Keratinocyte (primary cell): ENCODE data around the gene PLXNA2. TPM values are rescaled to one million over a fixed set of nuclear protein-coding genes. Genes with fewer than 3 reads are reported as not detected.

ENCODE experiments used
- DNase-seq: peaks from one replicate; pipeline ENCODE4 v3.0.0-alpha.2; 2011; ENCODE audit warnings: low read depth, missing footprints, low spot score
- FAIRE-seq: peaks from 2 replicates; lab custom pipeline; 2011; peaks lifted over from hg19 to GRCh38; lab: Jason Lieb, UNC
- H2AFZ ChIP-seq: 2 replicates; pipeline ENCODE4 v1.6.0; 2012; ENCODE audit warnings: low read length, control low read depth, inconsistent platforms; ENCODE audit not compliant: control insufficient read depth
- H3K27ac ChIP-seq: 2 replicates; pipeline ENCODE4 v1.5.1; 2011; ENCODE audit warnings: low read length; ENCODE audit not compliant: control insufficient read depth, insufficient read depth
- H3K27me3 ChIP-seq: 3 replicates; pipeline ENCODE4 v1.6.0; 2011; ENCODE audit warnings: low read length; ENCODE audit not compliant: control insufficient read depth, insufficient read depth; ENCODE audit errors: extremely low read depth
- H3K36me3 ChIP-seq, 2 experiments: 2 replicates in 1 of 2; 3 replicates in 1 of 2; pipeline ENCODE4 v1.5.1; 2011; ENCODE audit warnings: low read length in 2 of 2, mild to moderate bottlenecking in 1 of 2; ENCODE audit not compliant: control insufficient read depth in 2 of 2, insufficient read depth in 2 of 2; ENCODE audit errors: extremely low read depth in 1 of 2
- H3K4me1 ChIP-seq: 3 replicates; pipeline ENCODE4 v1.5.1; 2011; ENCODE audit warnings: low read length; ENCODE audit not compliant: control insufficient read depth, insufficient read depth; ENCODE audit errors: extremely low read depth
- H3K4me2 ChIP-seq: 3 replicates; pipeline ENCODE4 v1.6.0; 2011; ENCODE audit warnings: low read depth, low read length; ENCODE audit not compliant: control insufficient read depth, insufficient read depth; ENCODE audit errors: extremely low read depth
- H3K4me3 ChIP-seq, 3 experiments: fragments of 200-600 bp in 1 of 3; sonication (generic) in 1 of 3; 2 replicates in 2 of 3; 3 replicates in 1 of 3; pipeline ENCODE4 v1.5.1; 2011 to 2016; ENCODE audit warnings: low read length in 3 of 3, mild to moderate bottlenecking in 3 of 3, control low read depth in 2 of 3, inconsistent platforms in 1 of 3, low read depth in 1 of 3, mixed read lengths in 1 of 3, mixed run types in 1 of 3, moderate library complexity in 1 of 3; ENCODE audit not compliant: control insufficient read depth in 2 of 3, insufficient read depth in 2 of 3; ENCODE audit errors: extremely low read depth in 1 of 3
- H3K79me2 ChIP-seq: 2 replicates; pipeline ENCODE4 v1.6.0; 2012; ENCODE audit warnings: low read length; ENCODE audit not compliant: control insufficient read depth, insufficient read depth
- H3K9ac ChIP-seq: 3 replicates; pipeline ENCODE4 v1.6.0; 2011; ENCODE audit warnings: low read length; ENCODE audit not compliant: control insufficient read depth, insufficient read depth; ENCODE audit errors: extremely low read depth
- H3K9me1 ChIP-seq: 3 replicates; pipeline ENCODE4 v1.6.0; 2011; ENCODE audit warnings: low read length; ENCODE audit not compliant: control insufficient read depth, insufficient read depth; ENCODE audit errors: extremely low read depth
- H3K9me3 ChIP-seq: 2 replicates; pipeline ENCODE4 v1.5.1; 2012; ENCODE audit warnings: low read depth, low read length; ENCODE audit not compliant: control insufficient read depth
- H4K20me1 ChIP-seq: 3 replicates; pipeline ENCODE4 v1.6.0; 2011; ENCODE audit warnings: low read length; ENCODE audit not compliant: control insufficient read depth, insufficient read depth; ENCODE audit errors: extremely low read depth
- CTCF ChIP-seq, 3 experiments: IDR thresholded peaks in 1 of 3; conservative IDR thresholded peaks in 1 of 3; optimal IDR thresholded peaks in 1 of 3; 2 replicates in 2 of 3; 3 replicates in 1 of 3; pipeline versions ENCODE3 to v1.5.1; 2011; ENCODE audit warnings: low read length in 3 of 3, mild to moderate bottlenecking in 3 of 3, moderate library complexity in 2 of 3, control low read depth in 1 of 3, inconsistent platforms in 1 of 3; ENCODE audit not compliant: insufficient read depth in 2 of 3; ENCODE audit errors: extremely low read depth in 1 of 3
- EZH2 ChIP-seq: IDR thresholded peaks from one replicate; pipeline ENCODE4 v1.6.1; 2012; ENCODE audit warnings: inconsistent platforms, mild to moderate bottlenecking, low read length, moderate library complexity
- dilution Hi-C: fragments of 300-500 bp; cut with MboI; formaldehyde crosslinking; loops from one replicate; pipeline ENCODE4 v1.7.0; 2020; ENCODE audit warnings: low sequenced_read_pairs; ENCODE audit not compliant: extremely low pct_ligation_motif_present
- polyA plus RNA-seq, 5 experiments: library from polyadenylated mRNA; depleted of rRNA in 3 of 5; stranded (reverse) in 3 of 5; stranded (forward) in 1 of 5; unstranded in 1 of 5; fragments of >200 nt; gene quantifications; 1 replicate in 1 of 5; 2 replicates in 3 of 5; 3 replicates in 1 of 5; pipeline versions ENCODE4 v1.2.1 to v1.2.3, GENCODE V29; 2011 to 2012; ENCODE audit warnings: missing spikeins in 2 of 5, low read depth in 1 of 5, low replicate concordance in 1 of 5

Gene PLXNA2
- polyA plus RNA-seq, 1 donor (not counting 4 experiments of a cell fraction or from before 2014, with no cell fraction given) = 6.7 TPM

DNA sequence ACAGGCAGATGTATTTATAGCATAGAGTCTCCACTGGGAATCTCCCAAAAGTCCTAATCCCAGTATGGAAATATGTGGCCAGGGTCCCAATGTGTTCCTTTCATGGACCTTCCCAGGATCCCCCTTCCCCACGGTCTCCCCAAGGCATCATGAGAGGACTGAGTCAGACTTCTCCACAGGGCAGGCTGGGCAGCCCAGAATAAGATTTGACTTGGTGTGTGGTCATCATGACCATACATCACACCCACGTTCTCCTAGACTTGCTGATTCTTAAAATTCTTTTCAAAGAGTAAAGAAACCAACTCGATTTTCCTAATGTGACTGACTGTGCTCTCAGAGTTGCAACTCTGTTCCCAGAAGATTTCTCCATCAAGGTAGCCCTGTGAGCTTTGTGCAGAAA, 239.3 kb downstream of the PLXNA2 start:
- Histone ChIP-seq H3K79me2 (no peaks in the 10 kb centered on the region), H3K9me1 (no peaks in the 10 kb centered on the region), H4K20me1 (no peaks in the 10 kb centered on the region), H3K36me3 (no peaks in the 10 kb centered on the region), H3K9me3 (no peaks in the 10 kb centered on the region), H3K4me2 (no peak overlapping the region), H3K27ac (no peak overlapping the region), H3K4me1 (no peaks in the 10 kb centered on the region), H3K27me3 (no peaks in the 10 kb centered on the region), H3K4me3 (no peak overlapping the region), H2AFZ (no peak overlapping the region), H3K9ac (no peak overlapping the region)
- DNase-seq = no peak
- dilution Hi-C loops = no loop called here
- no peak for FAIRE-seq
- TF ChIP-seq EZH2 = no peak
- no peak for TF ChIP-seq CTCF (optimal IDR thresholded peaks at IDR 0.05 in 1 of 3, IDR thresholded peaks at IDR 0.05 in 1 of 3, conservative IDR thresholded peaks at IDR 0.05 in 1 of 3; ENCODE audit: extremely low read depth in 1 of 3, insufficient read depth in 2 of 3, low read length in 3 of 3)

DNA sequence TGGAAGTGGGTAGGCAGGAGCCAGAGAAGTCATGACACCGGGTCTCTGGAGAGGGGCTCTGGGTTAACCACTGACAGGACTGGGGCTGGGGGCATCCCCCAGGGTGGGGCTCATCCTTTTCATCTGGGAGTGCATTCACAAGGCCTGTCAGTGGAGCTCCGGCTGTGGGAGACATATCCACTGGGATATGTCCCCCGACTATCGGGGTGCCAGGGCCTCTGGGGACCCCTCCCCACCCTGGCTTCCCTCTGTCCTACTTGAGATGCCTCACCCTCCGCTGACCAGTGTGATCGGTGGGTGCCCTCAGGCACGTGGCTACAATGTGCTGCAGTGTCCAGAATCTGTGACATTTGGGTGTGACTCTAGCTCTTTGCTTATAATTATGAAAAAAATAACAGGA, 240.9 kb downstream of the PLXNA2 start:
- Histone ChIP-seq H3K36me3 (no peaks in the 10 kb centered on the region), H3K9me1 (no peaks in the 10 kb centered on the region), H3K79me2 (no peaks in the 10 kb centered on the region), H3K27me3 (no peaks in the 10 kb centered on the region), H3K4me3 (no peak overlapping the region), H2AFZ (no peak overlapping the region), H3K27ac (no peak overlapping the region), H3K9ac (no peak overlapping the region), H3K4me2 (no peak overlapping the region), H3K9me3 (no peaks in the 10 kb centered on the region), H4K20me1 (no peaks in the 10 kb centered on the region), H3K4me1 (no peaks in the 10 kb centered on the region)
- no peak for DNase-seq
- dilution Hi-C loops = no loop called here
- TF ChIP-seq EZH2 = no peak
- FAIRE-seq = no peak

DNA sequence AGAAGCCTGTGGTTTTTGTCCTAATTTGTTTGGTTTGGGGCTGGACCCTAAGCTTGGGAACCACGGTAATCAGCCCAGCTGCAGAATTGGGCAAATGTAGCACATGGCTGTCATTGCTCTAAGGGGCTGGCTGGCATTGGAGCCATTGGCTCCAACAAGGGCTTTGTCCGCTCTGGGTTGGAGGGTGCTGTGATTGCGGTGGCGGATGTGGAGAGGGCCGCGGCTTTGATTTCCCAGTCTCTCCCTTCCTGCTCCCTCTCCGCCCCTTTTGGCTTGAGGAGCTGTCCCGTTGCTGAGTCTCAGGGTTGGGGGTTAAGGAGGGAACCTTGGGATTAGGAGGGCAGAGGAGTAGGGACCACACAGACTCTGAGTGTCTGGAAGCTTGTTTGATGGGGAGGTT, 241.5 kb downstream of the PLXNA2 start:
- dilution Hi-C loops = no loop called here
- Histone ChIP-seq H3K9me3 (no peaks in the 10 kb centered on the region), H3K36me3 (no peaks in the 10 kb centered on the region), H3K9ac (no peak overlapping the region), H3K4me1 (no peaks in the 10 kb centered on the region), H3K27ac (no peak overlapping the region), H3K27me3 (no peaks in the 10 kb centered on the region), H3K9me1 (no peaks in the 10 kb centered on the region), H4K20me1 (no peaks in the 10 kb centered on the region), H2AFZ (no peak overlapping the region), H3K4me3 (no peak overlapping the region), H3K4me2 (no peak overlapping the region), H3K79me2 (no peaks in the 10 kb centered on the region)
- TF ChIP-seq EZH2 = no peak
- TF ChIP-seq CTCF (optimal IDR thresholded peaks at IDR 0.05 in 1 of 3, IDR thresholded peaks at IDR 0.05 in 1 of 3, conservative IDR thresholded peaks at IDR 0.05 in 1 of 3; ENCODE audit: extremely low read depth in 1 of 3, insufficient read depth in 2 of 3, low read length in 3 of 3) = no peak
- FAIRE-seq = no peak
- no peak for DNase-seq
